ENCODE results near the gene DOK7. TPM values are rescaled to one million over a fixed set of nuclear protein-coding genes. Genes with fewer than 3 reads are reported as not detected.

DOK7 gene
- total RNA-seq, 1 experiment from 2014 or later: 7.6 TPM

DNA sequence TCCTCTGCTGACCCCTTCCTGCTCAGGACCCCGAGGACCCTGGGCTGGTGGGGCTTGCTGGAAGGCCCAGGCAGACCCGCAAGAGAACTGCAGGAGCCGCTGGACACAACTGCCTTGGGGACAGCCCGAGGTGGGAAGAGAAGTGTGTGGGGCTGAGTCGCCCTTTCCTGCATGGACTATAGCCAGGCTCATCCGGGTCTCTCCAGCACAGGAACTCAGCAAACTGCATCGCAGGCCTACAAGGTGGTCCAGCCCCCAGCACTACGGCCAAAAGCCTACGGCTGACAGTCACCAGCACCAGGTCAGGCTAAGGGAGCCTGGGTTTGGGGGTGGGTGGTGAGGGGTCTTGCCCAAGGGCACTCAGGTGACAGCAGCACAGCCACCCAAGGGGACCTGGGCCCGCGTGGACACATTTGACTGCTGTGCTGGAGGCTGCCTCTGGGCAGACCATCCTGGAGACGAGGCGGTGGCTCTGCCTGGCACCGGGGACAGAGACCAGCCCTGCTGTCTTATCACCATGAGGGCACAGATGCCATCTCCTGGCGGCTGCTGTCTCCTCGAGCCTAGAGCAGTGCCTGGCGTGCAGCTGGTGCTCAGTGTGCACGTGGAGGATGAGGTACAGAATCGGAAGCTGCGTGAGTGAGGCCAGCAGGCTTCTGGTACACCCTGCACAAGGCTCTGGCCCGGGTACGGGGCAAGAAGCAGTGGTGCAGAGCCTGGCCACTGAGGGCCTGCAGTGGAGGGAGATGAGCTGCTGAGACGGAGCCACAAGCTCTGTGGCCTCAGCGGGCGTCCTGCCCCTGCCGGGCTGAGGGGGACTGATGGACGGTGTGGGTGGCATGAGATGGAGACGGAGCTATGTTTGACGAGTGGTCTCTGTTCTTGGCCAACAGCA, 54.0 kb downstream of the DOK7 start:
- H4K20me1 ChIP-seq (ENCODE audit: insufficient read depth): no peaks in the 10 kb centered on the region
- no peak overlapping the region for H3K27ac ChIP-seq
- H3K4me2 ChIP-seq: no peak overlapping the region
- no peak for TF ChIP-seq EZH2 (IDR thresholded peaks at IDR 0.05; ENCODE audit: low read depth)
- TF ChIP-seq, protein P1, sequence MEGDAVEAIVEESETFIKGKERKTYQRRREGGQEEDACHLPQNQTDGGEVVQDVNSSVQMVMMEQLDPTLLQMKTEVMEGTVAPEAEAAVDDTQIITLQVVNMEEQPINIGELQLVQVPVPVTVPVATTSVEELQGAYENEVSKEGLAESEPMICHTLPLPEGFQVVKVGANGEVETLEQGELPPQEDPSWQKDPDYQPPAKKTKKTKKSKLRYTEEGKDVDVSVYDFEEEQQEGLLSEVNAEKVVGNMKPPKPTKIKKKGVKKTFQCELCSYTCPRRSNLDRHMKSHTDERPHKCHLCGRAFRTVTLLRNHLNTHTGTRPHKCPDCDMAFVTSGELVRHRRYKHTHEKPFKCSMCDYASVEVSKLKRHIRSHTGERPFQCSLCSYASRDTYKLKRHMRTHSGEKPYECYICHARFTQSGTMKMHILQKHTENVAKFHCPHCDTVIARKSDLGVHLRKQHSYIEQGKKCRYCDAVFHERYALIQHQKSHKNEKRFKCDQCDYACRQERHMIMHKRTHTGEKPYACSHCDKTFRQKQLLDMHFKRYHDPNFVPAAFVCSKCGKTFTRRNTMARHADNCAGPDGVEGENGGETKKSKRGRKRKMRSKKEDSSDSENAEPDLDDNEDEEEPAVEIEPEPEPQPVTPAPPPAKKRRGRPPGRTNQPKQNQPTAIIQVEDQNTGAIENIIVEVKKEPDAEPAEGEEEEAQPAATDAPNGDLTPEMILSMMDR (conservative IDR thresholded peaks at IDR 0.05): no peak
- no peak for DNase-seq
- no peaks in the 10 kb centered on the region for H3K9me3 ChIP-seq (ENCODE audit: insufficient read depth, low read depth)
- H3K4me3 ChIP-seq: no peak overlapping the region
- H3K79me2 ChIP-seq (ENCODE audit: low read depth): no peaks in the 10 kb centered on the region
- POLR2A ChIA-PET (ENCODE audit: unreplicated experiment): no interaction called here
- H2AFZ ChIP-seq: no peak overlapping the region
- H3K9me2 ChIP-seq (ENCODE audit: insufficient read depth): no peaks in the 10 kb centered on the region
- CTCF ChIA-PET: no interaction called here
- no peaks in the 10 kb centered on the region for H3K4me1 ChIP-seq (replicated peaks; ENCODE audit: insufficient read depth)
- H3K36me3 ChIP-seq (ENCODE audit: low read depth): no peaks in the 10 kb centered on the region
- no peaks in the 10 kb centered on the region for H3K27me3 ChIP-seq (ENCODE audit: insufficient read depth, low read depth)
- H3F3A ChIP-seq (ENCODE audit: insufficient read depth, low read depth): no peaks in the 10 kb centered on the region
- intact Hi-C loops (cut with micrococcal nuclease; ENCODE audit: unreplicated experiment): no loop called here
- BruUV-seq (replicated peaks): no TSS peak

DNA sequence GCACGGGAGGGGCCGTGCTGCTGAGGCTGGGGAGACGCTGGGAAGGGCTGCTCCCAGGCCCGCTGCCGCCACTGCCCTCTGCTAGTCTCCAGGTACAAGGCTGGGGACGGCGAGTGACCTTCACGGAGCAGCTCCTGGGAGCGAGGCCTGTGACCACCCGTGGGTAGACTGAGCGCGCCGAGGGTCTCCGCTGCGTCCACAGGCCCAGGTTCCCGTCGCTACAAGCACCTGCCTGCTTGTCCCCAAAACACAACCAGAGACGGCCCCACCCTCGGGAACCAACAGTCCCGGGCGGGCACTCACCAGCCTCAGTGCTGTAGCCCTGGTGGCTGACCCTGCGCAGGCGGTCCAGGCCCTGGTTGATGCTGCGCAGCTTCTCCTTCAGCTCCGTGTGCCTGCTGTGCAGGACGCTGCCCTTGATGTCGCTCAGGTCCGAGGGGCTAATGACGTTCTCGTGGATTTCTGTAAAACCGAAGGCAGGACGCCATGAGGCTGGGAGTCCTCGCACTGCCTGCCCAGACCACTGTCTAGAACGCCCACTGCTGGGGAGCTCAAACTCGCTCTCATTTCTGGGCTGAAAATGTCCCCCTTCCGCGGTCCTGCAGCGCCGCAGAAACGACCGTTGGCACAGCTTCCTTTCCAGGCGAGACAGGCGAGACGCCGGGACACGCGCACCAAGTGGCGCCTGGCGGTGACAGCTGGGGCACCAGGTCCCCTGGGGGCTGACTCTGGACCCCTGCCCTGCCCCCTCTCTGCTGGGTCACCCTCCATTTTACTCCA, 54.8 kb downstream of the DOK7 start:
- BruUV-seq (replicated peaks): no TSS peak
- H3K79me2 ChIP-seq (ENCODE audit: low read depth): no peaks in the 10 kb centered on the region
- H3K9me2 ChIP-seq (ENCODE audit: insufficient read depth): no peaks in the 10 kb centered on the region
- intact Hi-C loops (cut with micrococcal nuclease; ENCODE audit: unreplicated experiment): no loop called here
- H3K27ac ChIP-seq: no peak overlapping the region
- CTCF ChIA-PET: no interaction called here
- POLR2A ChIA-PET (ENCODE audit: unreplicated experiment): no interaction called here
- TF ChIP-seq EZH2 (IDR thresholded peaks at IDR 0.05; ENCODE audit: low read depth): no peak
- TF ChIP-seq, protein P1 (conservative IDR thresholded peaks at IDR 0.05): no peak
- H2AFZ ChIP-seq: no peak overlapping the region
- H4K20me1 ChIP-seq (ENCODE audit: insufficient read depth): no peaks in the 10 kb centered on the region
- H3K4me2 ChIP-seq: no peak overlapping the region
- H3K27me3 ChIP-seq (ENCODE audit: insufficient read depth, low read depth): no peaks in the 10 kb centered on the region
- no peak for DNase-seq
- H3K36me3 ChIP-seq (ENCODE audit: low read depth): no peaks in the 10 kb centered on the region
- H3K9me3 ChIP-seq (ENCODE audit: insufficient read depth, low read depth): no peaks in the 10 kb centered on the region
- H3K4me1 ChIP-seq (replicated peaks; ENCODE audit: insufficient read depth): no peaks in the 10 kb centered on the region
- H3F3A ChIP-seq (ENCODE audit: insufficient read depth, low read depth): no peaks in the 10 kb centered on the region
- no peak overlapping the region for H3K4me3 ChIP-seq

DNA sequence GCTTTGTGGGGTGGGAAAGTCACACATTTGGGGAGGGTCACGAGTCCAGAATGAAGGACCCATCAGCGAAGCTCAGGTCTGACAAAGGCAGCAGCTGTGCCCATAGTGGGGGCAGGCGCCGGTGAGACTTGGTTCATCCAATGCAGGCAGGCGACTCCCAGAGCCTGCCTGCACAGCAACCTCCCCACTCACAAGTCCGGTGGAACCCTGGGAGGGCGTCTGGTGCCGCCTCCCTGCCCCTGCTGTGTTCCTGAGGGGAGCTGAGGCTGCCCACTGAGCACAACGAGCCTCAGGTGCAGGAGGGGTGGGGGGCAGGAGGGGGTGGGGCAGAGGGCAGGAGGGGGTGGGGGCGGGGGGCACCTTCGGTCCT, 55.4 kb downstream of the DOK7 start:
- Histone ChIP-seq H3K4me3 (no peak overlapping the region), H3K9me3 (ENCODE audit: insufficient read depth, low read depth) (no peaks in the 10 kb centered on the region), H4K20me1 (ENCODE audit: insufficient read depth) (no peaks in the 10 kb centered on the region), H2AFZ (no peak overlapping the region), H3K4me1 (replicated peaks; ENCODE audit: insufficient read depth) (no peaks in the 10 kb centered on the region), H3K27ac (no peak overlapping the region), H3F3A (ENCODE audit: insufficient read depth, low read depth) (no peaks in the 10 kb centered on the region), H3K9me2 (ENCODE audit: insufficient read depth) (no peaks in the 10 kb centered on the region), H3K4me2 (no peak overlapping the region), H3K36me3 (ENCODE audit: low read depth) (no peaks in the 10 kb centered on the region), H3K79me2 (ENCODE audit: low read depth) (no peaks in the 10 kb centered on the region), H3K27me3 (ENCODE audit: insufficient read depth, low read depth) (no peaks in the 10 kb centered on the region)
- POLR2A ChIA-PET (ENCODE audit: unreplicated experiment): no interaction called here
- TF ChIP-seq, protein P1 (conservative IDR thresholded peaks at IDR 0.05): no peak
- no peak for TF ChIP-seq EZH2 (IDR thresholded peaks at IDR 0.05; ENCODE audit: low read depth)
- no peak for DNase-seq
- intact Hi-C loops (cut with micrococcal nuclease; ENCODE audit: unreplicated experiment): no loop called here
- CTCF ChIA-PET: no interaction called here
- no TSS peak for BruUV-seq (replicated peaks)

All from PC-9 (cell line).